Measurements from ENCODE around the gene ZNF282.

DNA sequence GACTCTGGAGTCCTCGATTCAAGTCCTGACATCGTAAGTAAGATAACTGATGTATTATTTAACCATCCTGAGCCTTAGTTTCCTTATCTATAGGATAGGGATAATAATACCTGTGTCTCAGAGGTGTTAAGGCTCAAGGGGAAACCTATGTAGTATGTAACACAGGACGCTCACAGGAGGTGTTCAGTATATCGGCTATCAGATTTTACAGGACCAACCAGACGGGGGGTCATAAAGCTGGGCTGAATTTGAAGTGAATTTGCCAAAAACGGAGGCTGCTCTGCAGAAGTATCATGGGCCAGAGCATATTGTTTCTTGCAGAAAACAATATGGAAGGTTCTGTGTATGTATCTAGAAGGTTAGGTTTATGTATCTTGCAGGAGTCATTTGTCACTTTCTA lies 11.1 kb upstream of the ZNF282 start:
- TF ChIP-seq POLR2A (IDR thresholded peaks at IDR 0.05; ENCODE audit: low read depth) (no peak), CTCF (IDR thresholded peaks at IDR 0.05) (no peak)
